KOPT-K1 (cell line): ENCODE results near the gene TMEM238L.

Experiments
- H3K27ac ChIP-seq: fragments of 200-600 bp; sonication (generic); 2 replicates; pipeline ENCODE4 v1.5.1; 2016; ENCODE audit warnings: antibody characterized with exemption, mild to moderate bottlenecking, low read depth, low read length; ENCODE audit not compliant: poor library complexity, severe bottlenecking
- H3K36me3 ChIP-seq: fragments of 200-600 bp; sonication (generic); 2 replicates; pipeline ENCODE4 v1.5.1; 2017; ENCODE audit warnings: antibody characterized with exemption, mild to moderate bottlenecking, low read length, moderate library complexity; ENCODE audit not compliant: insufficient read depth
- H3K9me3 ChIP-seq: fragments of 200-600 bp; sonication (generic); 2 replicates; pipeline ENCODE4 v1.5.1; 2017; ENCODE audit warnings: antibody characterized with exemption, low read length, mild to moderate bottlenecking; ENCODE audit not compliant: insufficient read depth, poor library complexity, severe bottlenecking

Gene TMEM238L

GRCh38 chr17:10772425-10773380 is 31.2 kb downstream of the TMEM238L start:
- H3K27ac ChIP-seq: no peak overlapping the region
- H3K9me3 ChIP-seq: peaks cover 15% of the 10 kb centered on the region
- H3K36me3 ChIP-seq: no peaks in the 10 kb centered on the region

GRCh38 chr17:10771148-10771547 is 32.8 kb downstream of the TMEM238L start:
- no peaks in the 10 kb centered on the region for H3K36me3 ChIP-seq
- H3K27ac ChIP-seq: no peak overlapping the region
- H3K9me3 ChIP-seq: peaks cover 15% of the 10 kb centered on the region

- Histone ChIP-seq H3K9me3 (peaks cover 10% of the 10 kb centered on the region), H3K36me3 (no peaks in the 10 kb centered on the region), H3K27ac (no peak overlapping the region)
These were observed 34.1 kb downstream of the TMEM238L start for GRCh38 chr17:10769840-10770239.

- no peak overlapping the region for H3K27ac ChIP-seq
- H3K9me3 ChIP-seq: peaks cover 10% of the 10 kb centered on the region
- H3K36me3 ChIP-seq: no peaks in the 10 kb centered on the region
These were observed 35.1 kb downstream of the TMEM238L start for GRCh38 chr17:10768750-10769251.

- H3K27ac ChIP-seq: no peak overlapping the region
- peaks cover 7% of the 10 kb centered on the region for H3K9me3 ChIP-seq
- H3K36me3 ChIP-seq: no peaks in the 10 kb centered on the region
These were observed 36.7 kb downstream of the TMEM238L start for GRCh38 chr17:10767232-10767631.

GRCh38 chr17:10762037-10762436 is 41.9 kb downstream of the TMEM238L start:
- H3K9me3 ChIP-seq: no peaks in the 10 kb centered on the region
- no peaks in the 10 kb centered on the region for H3K36me3 ChIP-seq
- H3K27ac ChIP-seq: no peak overlapping the region

GRCh38 chr17:10761281-10761680 is 42.6 kb downstream of the TMEM238L start:
- no peaks in the 10 kb centered on the region for H3K9me3 ChIP-seq
- H3K36me3 ChIP-seq: no peaks in the 10 kb centered on the region
- no peak overlapping the region for H3K27ac ChIP-seq

GRCh38 chr17:10758062-10758461 is 45.8 kb downstream of the TMEM238L start:
- Histone ChIP-seq H3K36me3 (no peaks in the 10 kb centered on the region), H3K9me3 (no peaks in the 10 kb centered on the region), H3K27ac (no peak overlapping the region)

GRCh38 chr17:10757647-10758046 is 46.3 kb downstream of the TMEM238L start:
- Histone ChIP-seq H3K36me3 (no peaks in the 10 kb centered on the region), H3K27ac (no peak overlapping the region), H3K9me3 (no peaks in the 10 kb centered on the region)

GRCh38 chr17:10757067-10757466 is 46.8 kb downstream of the TMEM238L start:
- Histone ChIP-seq H3K27ac (no peak overlapping the region), H3K9me3 (no peaks in the 10 kb centered on the region), H3K36me3 (no peaks in the 10 kb centered on the region)

- H3K27ac ChIP-seq: no peak overlapping the region
- H3K36me3 ChIP-seq: no peaks in the 10 kb centered on the region
- H3K9me3 ChIP-seq: no peaks in the 10 kb centered on the region
These were observed 47.3 kb downstream of the TMEM238L start for GRCh38 chr17:10756619-10757018.

GRCh38 chr17:10756185-10756584 is 47.7 kb downstream of the TMEM238L start:
- Histone ChIP-seq H3K9me3 (no peaks in the 10 kb centered on the region), H3K36me3 (no peaks in the 10 kb centered on the region), H3K27ac (no peak overlapping the region)

- H3K27ac ChIP-seq: no peak overlapping the region
- H3K9me3 ChIP-seq: no peaks in the 10 kb centered on the region
- H3K36me3 ChIP-seq: no peaks in the 10 kb centered on the region
These were observed 48.2 kb downstream of the TMEM238L start for GRCh38 chr17:10755592-10756127.

GRCh38 chr17:10754861-10755591 is 48.9 kb downstream of the TMEM238L start:
- Histone ChIP-seq H3K27ac (no peak overlapping the region), H3K9me3 (no peaks in the 10 kb centered on the region), H3K36me3 (no peaks in the 10 kb centered on the region)

GRCh38 chr17:10754109-10754508 is 49.8 kb downstream of the TMEM238L start:
- Histone ChIP-seq H3K27ac (no peak overlapping the region), H3K36me3 (no peaks in the 10 kb centered on the region), H3K9me3 (no peaks in the 10 kb centered on the region)
